Neural progenitor cell (in vitro differentiated cells): Measurements from ENCODE around the gene ADARB2. TPM values are rescaled to one million over a fixed set of nuclear protein-coding genes. Genes with fewer than 3 reads are reported as not detected.

Experiments
- DNase-seq: peaks from one replicate; pipeline ENCODE4 v3.0.0-alpha.2; 2016; ENCODE audit warnings: low spot score
- H2AFZ ChIP-seq: fragments of 200-600 bp; sonication (generic); replicated peaks from 2 replicates; pipeline ENCODE4 v1.6.1; 2016; ENCODE audit warnings: antibody characterized with exemption
- H3F3A ChIP-seq: fragments of 200-600 bp; sonication (generic); 2 replicates; pipeline ENCODE4 v1.6.1; 2016; ENCODE audit warnings: antibody characterized with exemption, low read depth
- H3K27ac ChIP-seq: fragments of 200-600 bp; sonication (generic); 2 replicates; pipeline ENCODE4 v1.5.1; 2016; ENCODE audit warnings: mild to moderate bottlenecking
- H3K27me3 ChIP-seq: fragments of 200-600 bp; sonication (generic); 2 replicates; pipeline ENCODE4 v1.6.1; 2016; ENCODE audit warnings: mild to moderate bottlenecking, moderate library complexity
- H3K36me3 ChIP-seq: fragments of 200-600 bp; sonication (generic); 2 replicates; pipeline ENCODE4 v1.5.1; 2016
- H3K4me1 ChIP-seq: fragments of 200-600 bp; sonication (generic); 2 replicates; pipeline ENCODE4 v1.6.1; 2016; ENCODE audit warnings: mixed run types
- H3K4me2 ChIP-seq: fragments of 200-600 bp; sonication (generic); 2 replicates; pipeline ENCODE4 v1.6.1; 2016
- H3K4me3 ChIP-seq: fragments of 200-600 bp; sonication (generic); 2 replicates; pipeline ENCODE4 v1.5.1; 2016
- H3K79me2 ChIP-seq: fragments of 200-600 bp; sonication (generic); 2 replicates; pipeline ENCODE4 v1.6.1; 2016; ENCODE audit warnings: low read depth
- H3K9ac ChIP-seq: fragments of 200-600 bp; sonication (generic); 2 replicates; pipeline ENCODE4 v1.6.1; 2016
- H3K9me3 ChIP-seq: fragments of 200-600 bp; sonication (generic); 2 replicates; pipeline ENCODE4 v1.5.1; 2016; ENCODE audit warnings: low read depth
- H4K20me1 ChIP-seq: fragments of 200-600 bp; sonication (generic); 2 replicates; pipeline ENCODE4 v1.6.1; 2016; ENCODE audit warnings: low read depth
- H3K27ac Mint-ChIP-seq: 3 replicates; pipeline ENCODE4 v1.8.0; 2021; ENCODE audit warnings: mixed read lengths
- H3K27me3 Mint-ChIP-seq: 2 replicates; pipeline ENCODE4 v1.8.0; 2022; ENCODE audit warnings: low read depth, mild to moderate bottlenecking, inconsistent platforms, moderate library complexity, mixed read lengths; ENCODE audit not compliant: insufficient read depth
- H3K36me3 Mint-ChIP-seq: 3 replicates; pipeline ENCODE4 v1.8.0; 2021; ENCODE audit warnings: mixed read lengths
- H3K4me1 Mint-ChIP-seq: 3 replicates; pipeline ENCODE4 v1.8.0; 2021; ENCODE audit warnings: mixed read lengths
- H3K4me3 Mint-ChIP-seq: 3 replicates; pipeline ENCODE4 v1.8.0; 2021; ENCODE audit warnings: mild to moderate bottlenecking, moderate library complexity, mixed read lengths
- H3K9me3 Mint-ChIP-seq: 3 replicates; pipeline ENCODE4 v1.8.0; 2020; ENCODE audit warnings: mixed read lengths
- EZH2 ChIP-seq: fragments of 200-600 bp; sonication (generic); IDR thresholded peaks from 2 replicates; pipeline ENCODE4 v1.6.1; 2017; ENCODE audit warnings: antibody characterized with exemption, mild to moderate bottlenecking, moderate library complexity
- EZH2phosphoT487 ChIP-seq: fragments of 200-600 bp; sonication (generic); IDR thresholded peaks from 2 replicates; pipeline ENCODE4 v1.6.1; 2017; ENCODE audit warnings: antibody characterized with exemption
- total RNA-seq: library from RNA; depleted of rRNA; stranded (reverse); fragments of >200 nt; gene quantifications from 2 replicates; pipeline ENCODE4 v1.2.3, GENCODE V29; 2015; ENCODE audit warnings: low replicate concordance
- TF ChIP-seq, protein P1 (sequence below): fragments of 200-600 bp; sonication (generic); IDR thresholded peaks from 2 replicates; pipeline ENCODE4 v1.5.1; 2017; ENCODE audit warnings: antibody characterized with exemption, mild to moderate bottlenecking

ADARB2 gene
- total RNA-seq, 1 donor from 2014 or later, result not detected

GRCh38 chr10:1468811-1469210 is 268.5 kb downstream of the ADARB2 start:
- Mint-ChIP-seq H3K4me1 (peaks cover 38% of the 10 kb centered on the region), H3K36me3 (no peaks in the 10 kb centered on the region), H3K4me3 (no peak overlapping the region), H3K27me3 (peaks cover 2% of the 10 kb centered on the region), H3K27ac (no peak overlapping the region), H3K9me3 (no peaks in the 10 kb centered on the region)
- no peak overlapping the region for H3K27ac ChIP-seq
- DNase-seq, result no peak
- no peaks in the 10 kb centered on the region for H3K9me3 ChIP-seq
- H2AFZ ChIP-seq, result no peak overlapping the region
- TF ChIP-seq, protein P1, sequence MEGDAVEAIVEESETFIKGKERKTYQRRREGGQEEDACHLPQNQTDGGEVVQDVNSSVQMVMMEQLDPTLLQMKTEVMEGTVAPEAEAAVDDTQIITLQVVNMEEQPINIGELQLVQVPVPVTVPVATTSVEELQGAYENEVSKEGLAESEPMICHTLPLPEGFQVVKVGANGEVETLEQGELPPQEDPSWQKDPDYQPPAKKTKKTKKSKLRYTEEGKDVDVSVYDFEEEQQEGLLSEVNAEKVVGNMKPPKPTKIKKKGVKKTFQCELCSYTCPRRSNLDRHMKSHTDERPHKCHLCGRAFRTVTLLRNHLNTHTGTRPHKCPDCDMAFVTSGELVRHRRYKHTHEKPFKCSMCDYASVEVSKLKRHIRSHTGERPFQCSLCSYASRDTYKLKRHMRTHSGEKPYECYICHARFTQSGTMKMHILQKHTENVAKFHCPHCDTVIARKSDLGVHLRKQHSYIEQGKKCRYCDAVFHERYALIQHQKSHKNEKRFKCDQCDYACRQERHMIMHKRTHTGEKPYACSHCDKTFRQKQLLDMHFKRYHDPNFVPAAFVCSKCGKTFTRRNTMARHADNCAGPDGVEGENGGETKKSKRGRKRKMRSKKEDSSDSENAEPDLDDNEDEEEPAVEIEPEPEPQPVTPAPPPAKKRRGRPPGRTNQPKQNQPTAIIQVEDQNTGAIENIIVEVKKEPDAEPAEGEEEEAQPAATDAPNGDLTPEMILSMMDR, result no peak
- TF ChIP-seq EZH2phosphoT487, result no peak
- TF ChIP-seq EZH2, result no peak
- H3F3A ChIP-seq, result no peaks in the 10 kb centered on the region
- H3K79me2 ChIP-seq, result no peaks in the 10 kb centered on the region
- H3K4me3 ChIP-seq, result no peak overlapping the region
- H3K36me3 ChIP-seq, result no peaks in the 10 kb centered on the region
- no peaks in the 10 kb centered on the region for H3K27me3 ChIP-seq
- no peaks in the 10 kb centered on the region for H4K20me1 ChIP-seq
- H3K4me2 ChIP-seq, result no peak overlapping the region
- H3K9ac ChIP-seq, result no peak overlapping the region
- H3K4me1 ChIP-seq, result peaks cover 14% of the 10 kb centered on the region

DNA sequence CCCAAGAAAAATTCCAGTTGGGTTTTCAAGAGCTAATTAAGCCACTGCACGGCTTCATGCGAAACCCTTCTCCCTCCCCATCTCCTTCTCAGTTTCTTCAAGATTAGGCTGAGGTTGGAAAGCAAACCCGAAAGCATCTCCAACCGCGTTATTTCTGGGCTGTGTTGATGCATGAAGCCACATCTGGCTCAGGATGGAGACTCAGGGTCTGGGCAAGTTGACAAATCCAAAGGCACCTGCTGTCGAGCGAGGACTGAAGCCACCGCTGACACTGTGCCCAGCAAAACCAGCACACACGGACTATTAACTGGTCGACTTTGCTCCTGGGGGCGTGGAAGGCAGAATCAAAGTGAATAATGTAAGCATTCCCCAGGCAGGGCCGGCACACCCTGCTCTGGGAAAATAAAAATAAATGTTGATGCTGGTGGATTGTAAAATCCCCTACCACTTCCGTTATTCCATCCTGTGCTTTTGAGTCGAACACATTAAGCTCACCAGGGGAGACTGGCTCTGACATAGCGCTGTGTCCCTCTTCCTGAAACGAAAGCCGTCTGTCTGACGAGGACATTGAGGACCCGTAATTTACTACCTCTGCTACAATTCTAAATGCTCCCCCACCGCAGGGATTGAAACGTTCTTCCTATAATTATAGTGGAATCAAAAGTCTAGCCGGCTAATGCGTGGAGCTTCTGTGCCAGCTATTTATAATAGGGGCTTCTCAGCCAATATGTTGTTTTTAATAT is 269.8 kb downstream of the ADARB2 start:
- H3K9me3 Mint-ChIP-seq, result no peaks in the 10 kb centered on the region

DNA sequence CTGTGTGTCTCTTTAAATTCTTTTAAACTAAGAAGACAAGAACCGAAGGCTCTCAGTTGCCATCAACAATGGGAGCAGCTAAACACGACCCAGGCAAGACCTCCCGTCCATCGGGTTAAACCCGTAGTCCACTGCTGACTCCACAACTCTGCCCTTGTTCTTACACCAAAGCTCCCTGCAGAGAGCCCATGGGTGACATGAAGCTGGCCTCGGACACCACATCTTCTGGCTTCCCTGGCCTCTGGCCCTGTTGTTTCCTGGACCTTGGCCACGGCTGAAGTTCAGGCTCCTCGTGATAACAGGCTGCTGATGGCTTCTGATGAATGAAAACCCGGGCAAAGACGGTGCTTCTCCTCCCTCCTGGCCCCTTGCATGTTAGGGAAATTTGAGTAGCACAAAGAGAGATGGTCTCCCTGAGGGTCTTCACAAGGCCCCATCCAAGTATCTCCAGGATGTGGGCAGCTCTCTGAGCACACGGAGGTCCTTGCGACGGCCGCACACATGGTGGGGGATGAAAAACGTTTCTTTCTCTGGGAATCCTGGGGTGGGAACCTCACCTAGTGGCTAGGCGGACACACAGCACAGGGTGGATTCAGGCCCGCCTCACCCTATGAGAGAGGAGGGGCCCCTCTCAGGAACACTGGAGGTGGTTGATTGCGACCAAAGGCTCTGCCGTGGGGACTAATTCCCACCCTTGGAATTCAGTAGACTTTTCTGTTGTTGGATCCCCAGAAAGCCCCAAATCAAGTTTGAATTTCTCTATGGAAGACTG is 271.1 kb downstream of the ADARB2 start:
- H3K9ac ChIP-seq, result no peak overlapping the region
- H3K4me3 Mint-ChIP-seq, result no peak overlapping the region
- H2AFZ ChIP-seq, result no peak overlapping the region
- peaks cover 14% of the 10 kb centered on the region for H3K4me1 ChIP-seq
- H3K4me1 Mint-ChIP-seq, result peaks cover 38% of the 10 kb centered on the region
- no peak overlapping the region for H3K4me2 ChIP-seq
- H3K4me3 ChIP-seq, result no peak overlapping the region
- H3K27ac Mint-ChIP-seq, result peak overlapping the region; percentile 79
- H3K79me2 ChIP-seq, result no peaks in the 10 kb centered on the region
- no peaks in the 10 kb centered on the region for H3F3A ChIP-seq
- TF ChIP-seq, protein P1, result no peak
- no peaks in the 10 kb centered on the region for H4K20me1 ChIP-seq
- no peaks in the 10 kb centered on the region for H3K36me3 Mint-ChIP-seq
- H3K9me3 Mint-ChIP-seq, result no peaks in the 10 kb centered on the region
- no peaks in the 10 kb centered on the region for H3K36me3 ChIP-seq
- no peak overlapping the region for H3K27ac ChIP-seq
- no peaks in the 10 kb centered on the region for H3K9me3 ChIP-seq
- peaks cover 5% of the 10 kb centered on the region for H3K27me3 Mint-ChIP-seq
- DNase-seq, result no peak
- no peaks in the 10 kb centered on the region for H3K27me3 ChIP-seq

More for the DNA sequence above, 269.8 kb downstream of the ADARB2 start:
- no peak for DNase-seq
- peak overlapping the region; percentile 66 for H3K27ac Mint-ChIP-seq
- H3K36me3 Mint-ChIP-seq, result no peaks in the 10 kb centered on the region
- Histone ChIP-seq H3K36me3 (no peaks in the 10 kb centered on the region), H3K9me3 (no peaks in the 10 kb centered on the region), H3K4me2 (no peak overlapping the region), H3K4me1 (peaks cover 14% of the 10 kb centered on the region), H4K20me1 (no peaks in the 10 kb centered on the region), H3K79me2 (no peaks in the 10 kb centered on the region), H3K4me3 (no peak overlapping the region), H3K27me3 (no peaks in the 10 kb centered on the region), H3K27ac (no peak overlapping the region), H3K9ac (no peak overlapping the region), H2AFZ (no peak overlapping the region), H3F3A (no peaks in the 10 kb centered on the region)
- H3K4me3 Mint-ChIP-seq, result no peak overlapping the region
- H3K27me3 Mint-ChIP-seq, result peaks cover 5% of the 10 kb centered on the region
- TF ChIP-seq, protein P1, result no peak
- no peak for TF ChIP-seq EZH2
- TF ChIP-seq EZH2phosphoT487, result no peak
- H3K4me1 Mint-ChIP-seq, result peaks cover 41% of the 10 kb centered on the region
